ENCODE results near the gene OSBPL10.
"Not testable (repeated sequence)": the region's sequence is repeated elsewhere in the genome, so short reads cannot be mapped to it uniquely, and the experiment has no call there.

OSBPL10 gene

DNA sequence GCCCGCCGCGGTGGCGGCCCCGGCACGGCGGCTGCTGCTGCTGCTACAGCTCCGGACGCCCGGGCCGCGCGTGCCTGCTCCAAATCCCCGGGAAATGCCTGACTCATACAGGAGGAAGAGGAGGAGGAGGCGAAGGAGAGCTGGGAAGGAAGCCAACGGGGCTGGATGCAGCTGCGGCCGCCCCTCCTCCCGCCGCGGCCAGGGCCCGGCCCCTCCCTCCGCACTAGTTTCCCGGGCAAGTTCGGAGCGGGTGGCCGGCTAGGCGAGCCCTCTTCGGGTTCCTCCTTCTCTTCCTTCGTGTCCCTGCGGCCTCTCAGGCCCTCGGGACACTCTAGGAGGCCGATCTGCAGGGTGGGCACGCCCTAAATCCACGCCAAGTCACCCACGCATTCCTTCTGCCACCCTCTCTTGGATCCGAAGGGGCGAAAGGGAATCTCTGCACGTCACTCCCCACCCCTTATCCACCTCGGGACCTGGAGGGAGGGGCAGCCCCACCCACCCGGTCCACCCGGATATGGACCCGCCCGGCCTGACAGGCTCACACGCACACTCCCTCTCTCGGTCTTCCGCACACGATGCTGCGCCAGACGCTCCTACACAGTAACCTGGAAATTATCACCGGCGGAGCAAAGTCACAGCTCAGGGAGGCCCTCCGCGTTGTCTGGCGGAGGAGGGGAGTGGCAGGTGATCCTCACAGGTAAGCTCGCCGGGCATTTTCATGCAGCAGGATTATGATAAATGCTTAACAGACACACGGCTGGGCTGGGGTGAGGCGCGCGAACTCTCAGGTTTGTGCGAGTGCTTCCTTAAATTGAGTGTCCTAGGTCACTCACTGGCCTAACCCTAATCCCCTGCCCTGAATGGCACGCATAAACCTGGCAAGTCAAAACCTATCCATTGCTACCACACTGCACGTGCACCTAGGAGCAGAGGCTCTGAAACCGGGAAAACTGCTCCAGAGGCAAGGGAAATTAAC is at the start of gene OSBPL10, which contains the start of gene ZNF860:
OSBPL10 (minus strand) TSS at position 57 of the 976 bp plus-strand sequence. CDS start 83 bp downstream, outside the sequence.
ZNF860 (plus strand) TSS at position 545 of the 976 bp plus-strand sequence. CDS start 7,330 bp downstream, outside the sequence.
- peak; percentile 50 for DNase-seq (ENCODE audit: low spot score)

DNA sequence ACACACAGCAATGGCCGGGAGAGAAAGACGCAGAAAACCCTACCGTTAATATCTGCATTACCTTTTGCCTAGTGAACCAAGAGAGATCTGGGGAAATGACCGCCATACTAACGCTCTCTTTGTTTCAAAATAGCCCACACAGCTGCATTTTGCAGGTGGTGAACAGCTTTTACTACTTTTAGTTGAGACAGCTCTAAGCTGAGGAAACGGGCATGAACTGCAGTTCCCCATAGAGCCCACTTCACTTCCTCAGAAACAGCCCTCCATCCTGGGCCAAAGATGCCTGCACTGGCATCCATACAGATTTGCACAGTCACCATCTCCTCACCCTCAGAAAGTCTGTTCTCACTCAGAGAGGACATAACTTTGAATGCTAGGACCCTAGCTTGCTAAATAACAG is 45.5 kb upstream of the OSBPL10 start:
- DNase-seq (ENCODE audit: low spot score): no peak

- no peak for DNase-seq (ENCODE audit: low spot score)
Measured at GRCh38 chr3:32022947-32023346, 41.9 kb upstream of the OSBPL10 start.

GRCh38 chr3:32021748-32022147 is 40.7 kb upstream of the OSBPL10 start:
- no peak for DNase-seq (ENCODE audit: low spot score)

- DNase-seq (ENCODE audit: low spot score): no peak
Measured at GRCh38 chr3:32021155-32021554, 40.1 kb upstream of the OSBPL10 start.

GRCh38 chr3:32018757-32019564 is 37.9 kb upstream of the OSBPL10 start:
- peak; percentile 85 for DNase-seq (ENCODE audit: low spot score)

- DNase-seq (ENCODE audit: low spot score): no peak
Measured at GRCh38 chr3:32017286-32017685, 36.2 kb upstream of the OSBPL10 start.

DNA sequence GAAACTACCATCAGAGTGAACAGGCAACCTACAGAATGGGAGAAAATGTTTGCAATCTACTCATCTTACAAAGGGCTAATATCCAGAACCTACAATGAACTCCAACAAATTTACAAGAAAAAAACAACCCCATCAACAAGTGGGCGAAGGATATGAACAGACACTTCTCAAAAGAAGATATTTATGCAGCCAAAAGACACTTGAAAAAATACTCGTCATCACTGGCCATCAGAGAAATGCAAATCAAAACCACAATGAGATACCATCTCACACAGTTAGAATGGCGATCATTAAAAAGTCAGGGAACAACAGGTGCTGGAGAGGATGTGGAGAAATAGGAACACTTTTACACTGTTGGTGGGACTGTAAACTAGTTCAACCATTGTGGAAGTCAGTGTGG is 34.6 kb upstream of the OSBPL10 start:
- not testable (repeated sequence) for DNase-seq (ENCODE audit: low spot score)

GRCh38 chr3:32010699-32011098 is 29.6 kb upstream of the OSBPL10 start:
- DNase-seq (ENCODE audit: low spot score): not testable (repeated sequence)

DNA sequence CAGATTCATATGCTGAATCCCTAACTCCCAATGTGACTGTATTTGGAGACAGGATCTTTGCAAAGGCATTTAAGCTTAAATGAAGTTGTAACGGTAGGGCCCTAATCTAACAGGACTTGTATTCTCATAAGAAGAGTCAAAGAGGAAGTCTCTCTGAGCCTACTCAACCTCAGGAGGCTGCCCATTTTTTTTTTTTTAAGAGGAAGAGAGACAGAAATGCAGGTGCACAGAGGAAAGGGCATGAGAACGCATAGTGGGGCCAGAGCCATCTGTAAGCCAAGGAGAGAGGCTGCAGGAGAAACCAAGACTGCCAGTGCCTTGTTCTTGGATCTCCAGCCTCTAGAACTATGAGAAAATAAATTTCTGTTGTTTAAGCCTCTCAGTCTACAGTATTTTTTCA is 28.9 kb upstream of the OSBPL10 start:
- DNase-seq (ENCODE audit: low spot score): no peak

- DNase-seq (ENCODE audit: low spot score): no peak
Measured at GRCh38 chr3:32009101-32009500, 28.0 kb upstream of the OSBPL10 start.

DNA sequence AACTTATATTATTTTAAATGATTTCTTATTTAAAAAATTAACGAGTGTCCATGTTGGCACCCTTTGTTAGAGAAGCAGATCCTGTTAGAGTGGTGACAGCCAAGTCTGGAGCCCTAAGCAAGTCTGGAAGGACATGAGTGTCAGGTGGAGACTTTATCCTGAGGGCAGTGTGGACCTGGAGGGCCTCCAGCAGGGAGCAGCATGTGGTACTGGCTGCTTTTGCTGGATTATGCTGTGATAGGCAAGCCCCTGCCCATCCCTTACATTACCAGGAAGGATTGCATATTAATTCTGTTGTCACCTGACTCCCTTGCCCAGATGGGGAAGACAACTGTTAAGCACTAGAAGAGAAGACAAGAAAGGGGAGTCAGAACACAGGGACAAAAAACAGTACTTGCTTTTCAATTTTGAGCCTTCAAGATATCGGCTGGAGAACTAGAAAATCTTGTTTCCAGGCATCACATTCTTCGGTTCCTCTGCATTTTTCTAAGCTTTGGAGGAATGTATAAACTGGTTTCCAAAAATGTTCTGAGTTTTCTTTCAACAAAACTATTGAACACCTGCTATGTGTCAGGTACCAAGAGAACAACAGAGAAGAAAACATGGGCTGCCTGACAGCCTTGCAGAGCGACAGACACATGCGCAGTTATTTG is 23.2 kb upstream of the OSBPL10 start:
- no peak for DNase-seq (ENCODE audit: low spot score)

DNA sequence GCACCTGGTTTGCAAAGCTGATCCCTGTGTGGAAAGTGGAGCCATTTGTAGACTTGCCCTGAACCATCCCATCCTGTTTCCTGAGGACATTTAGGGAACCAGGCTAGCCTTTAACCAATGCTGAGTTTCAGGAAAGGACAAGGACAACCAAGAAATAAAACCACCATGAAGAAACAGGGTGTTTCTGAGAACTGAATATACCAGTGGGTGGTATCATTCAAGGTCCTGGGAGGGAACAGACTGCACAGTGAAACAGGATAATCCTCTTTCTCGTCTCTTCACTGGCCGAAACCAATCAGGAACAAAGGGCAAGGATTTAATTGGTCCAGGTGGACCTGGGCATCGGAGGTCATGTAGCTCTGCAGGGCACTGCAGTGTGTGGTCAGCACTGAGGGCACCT is 22.3 kb upstream of the OSBPL10 start:
- DNase-seq (ENCODE audit: low spot score): no peak

DNA sequence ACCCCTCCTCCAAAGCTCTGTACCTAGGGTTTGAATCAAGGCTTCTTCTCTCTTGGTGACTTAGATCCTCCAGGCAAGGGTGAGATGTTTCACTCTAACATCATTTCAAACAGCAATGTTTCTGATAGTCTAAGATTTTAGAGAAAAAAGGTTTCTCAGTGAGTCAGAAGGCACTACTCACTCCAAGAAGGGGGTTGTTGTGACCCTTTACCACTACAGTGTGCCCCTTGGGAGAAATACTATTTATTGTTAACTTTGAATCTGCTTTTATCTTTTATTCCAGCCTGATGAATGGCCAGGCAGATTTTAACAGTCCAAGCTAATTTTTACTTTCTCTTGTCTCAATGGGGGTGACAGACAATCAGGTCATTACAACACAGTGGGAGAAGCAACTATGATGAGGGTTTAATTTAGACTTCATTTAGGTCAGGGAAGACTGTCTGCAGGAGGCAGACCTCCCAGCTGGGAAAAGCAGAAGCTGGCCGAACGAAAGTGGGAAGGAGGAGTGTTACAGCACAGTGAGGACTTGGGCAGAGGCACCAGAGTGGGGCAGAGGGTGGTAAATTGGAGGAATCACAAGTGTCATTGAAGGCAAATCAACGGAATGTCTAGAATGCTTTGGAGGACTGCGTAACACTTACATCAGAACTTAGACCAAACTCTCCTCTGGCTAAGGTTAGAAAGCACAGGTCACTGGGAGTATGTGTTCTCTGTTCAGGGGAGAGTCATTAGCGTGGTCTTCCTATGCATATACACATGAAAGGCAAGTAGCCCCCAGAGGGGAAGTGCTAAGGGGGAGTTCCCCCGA is 21.7 kb upstream of the OSBPL10 start:
- DNase-seq (ENCODE audit: low spot score): no peak

- no peak for DNase-seq (ENCODE audit: low spot score)
Measured at GRCh38 chr3:32000877-32001276, 19.8 kb upstream of the OSBPL10 start.

DNA sequence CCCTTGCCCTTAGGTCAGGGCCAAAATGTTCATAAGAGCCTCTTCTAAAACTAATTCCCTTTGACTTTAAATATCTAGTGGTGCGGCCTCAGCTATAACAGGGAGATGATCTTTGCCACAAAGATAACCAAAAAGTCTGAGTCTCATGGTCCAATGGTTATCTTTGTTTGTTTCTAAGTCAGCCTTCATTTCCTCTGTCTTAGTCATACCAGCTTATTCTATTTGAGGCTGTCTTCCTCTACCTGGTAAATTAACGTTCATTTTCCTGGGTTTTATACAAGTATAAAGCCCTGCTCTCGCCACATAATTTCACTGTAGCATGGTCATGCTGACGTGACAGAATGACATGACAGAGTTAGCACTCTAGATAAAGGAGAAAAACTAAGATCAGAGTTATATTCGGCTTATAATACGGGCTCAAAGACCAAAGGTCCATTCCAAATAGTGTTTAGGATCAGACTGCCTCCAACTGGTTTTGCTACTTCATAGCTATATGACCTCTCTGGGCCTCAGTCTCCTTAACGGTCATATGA is 18.9 kb upstream of the OSBPL10 start:
- no peak for DNase-seq (ENCODE audit: low spot score)

DNA sequence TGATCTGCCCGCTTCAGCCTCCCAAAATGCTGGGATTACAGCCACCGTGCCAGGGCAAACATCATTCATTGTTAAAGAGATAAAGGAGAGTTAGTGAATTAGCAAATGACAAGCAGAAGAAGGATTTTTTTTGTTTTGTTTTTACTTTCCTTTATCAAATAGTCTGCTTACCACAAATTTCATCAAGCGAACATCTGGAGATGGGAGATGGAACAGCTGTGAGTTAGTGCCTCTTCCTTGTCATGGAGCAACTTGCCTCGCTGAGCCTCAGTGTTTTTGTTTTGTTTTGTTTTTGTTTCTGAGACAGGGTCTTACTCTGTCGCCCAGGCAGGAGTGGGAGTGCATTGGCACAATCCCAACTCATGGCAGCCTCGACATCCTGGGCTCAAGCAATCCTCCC is 16.4 kb upstream of the OSBPL10 start:
- DNase-seq (ENCODE audit: low spot score): no peak

- DNase-seq (ENCODE audit: low spot score): no peak
Measured at GRCh38 chr3:31996195-31996594, 15.1 kb upstream of the OSBPL10 start.

GRCh38 chr3:31995026-31995425 is 14.0 kb upstream of the OSBPL10 start:
- not testable (repeated sequence) for DNase-seq (ENCODE audit: low spot score)

DNA sequence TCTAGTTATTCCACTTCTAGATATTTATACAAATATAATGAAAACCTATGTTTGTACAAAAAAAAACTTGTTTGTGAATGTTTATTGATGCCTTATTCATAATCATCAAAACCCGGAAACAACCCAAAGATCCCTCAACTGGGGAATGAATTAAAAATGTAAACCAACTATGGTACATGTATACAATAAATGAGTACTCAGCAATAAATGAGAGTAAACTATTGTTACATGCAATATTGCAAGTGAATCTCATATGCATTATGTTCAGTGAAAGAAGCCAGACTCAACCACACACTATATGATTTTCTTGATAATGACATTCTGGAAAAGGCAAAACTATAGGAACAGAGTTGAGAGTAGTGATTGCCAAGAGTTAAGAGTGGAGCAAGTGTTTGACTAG is 12.8 kb upstream of the OSBPL10 start:
- DNase-seq (ENCODE audit: low spot score): no peak

GRCh38 chr3:31992995-31993394 is 11.9 kb upstream of the OSBPL10 start:
- DNase-seq (ENCODE audit: low spot score): not testable (repeated sequence)
